T47D (cell line): ENCODE results near the gene PRDM10.
A peak's percentile ranks its signal among the peaks of the same experiment; 100 is the strongest.
"Not testable (repeated sequence)": the region's sequence is repeated elsewhere in the genome, so short reads cannot be mapped to it uniquely, and the experiment has no call there.

Experiments used
- DNase-seq, 2 experiments: peaks; one replicate each; pipeline versions ENCODE4 v3.0.0 to v3.0.0-alpha.2; 2011 to 2012; ENCODE audit warnings: low read depth in 1 of 2, low spot score in 1 of 2
- JUND ChIP-seq: IDR thresholded peaks from 2 replicates; pipeline ENCODE4 v1.6.1; 2012; ENCODE audit warnings: low read depth
- in situ Hi-C: cut with HindIII; loops from 2 replicates; pipeline ENCODE4 v1.10.0; 2016; ENCODE audit warnings: low sequenced_read_pairs, low pct_unique_long_range_greater_than_20kb

The PRDM10 gene

GRCh38 chr11:129884581-129884980 lies 118.1 kb downstream of the PRDM10 start:
- TF ChIP-seq JUND = no peak
- no peak for DNase-seq
- in situ Hi-C loops = no loop called here

DNA sequence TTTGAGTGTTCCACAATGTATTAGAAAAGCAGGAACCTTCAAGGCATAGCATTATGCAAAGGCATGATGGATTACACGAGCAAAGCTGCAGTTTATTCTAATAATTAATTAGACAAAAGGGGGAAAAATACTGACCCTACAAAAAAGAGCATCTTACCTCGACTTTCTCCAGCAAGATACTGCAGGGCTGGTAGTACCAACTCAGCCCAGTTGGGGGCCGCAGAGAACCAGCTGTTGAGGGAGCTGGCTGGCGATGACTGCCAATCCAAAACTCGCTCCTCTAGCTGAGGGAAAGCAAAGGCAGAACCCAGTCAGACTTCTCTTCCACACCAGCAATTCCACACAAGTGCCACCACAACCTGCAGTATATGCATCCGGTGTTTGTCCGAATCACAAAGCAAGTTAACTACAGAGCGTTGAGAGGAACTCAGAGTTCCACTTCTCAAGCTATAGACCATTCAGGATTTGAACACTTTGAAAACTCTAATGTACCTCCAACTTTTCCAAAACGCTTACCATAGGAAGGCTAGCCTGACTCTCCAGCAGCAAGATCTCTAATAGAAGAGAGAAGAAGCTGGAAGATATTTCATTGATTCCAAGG lies 121.0 kb downstream of the PRDM10 start:
- in situ Hi-C loops = no loop called here
- peak; percentile 83 to 87 for DNase-seq
- TF ChIP-seq JUND = no peak

- no peak for TF ChIP-seq JUND
- in situ Hi-C loops = no loop called here
- DNase-seq = no peak
Measured at GRCh38 chr11:129880311-129880710, 122.3 kb downstream of the PRDM10 start.

DNA sequence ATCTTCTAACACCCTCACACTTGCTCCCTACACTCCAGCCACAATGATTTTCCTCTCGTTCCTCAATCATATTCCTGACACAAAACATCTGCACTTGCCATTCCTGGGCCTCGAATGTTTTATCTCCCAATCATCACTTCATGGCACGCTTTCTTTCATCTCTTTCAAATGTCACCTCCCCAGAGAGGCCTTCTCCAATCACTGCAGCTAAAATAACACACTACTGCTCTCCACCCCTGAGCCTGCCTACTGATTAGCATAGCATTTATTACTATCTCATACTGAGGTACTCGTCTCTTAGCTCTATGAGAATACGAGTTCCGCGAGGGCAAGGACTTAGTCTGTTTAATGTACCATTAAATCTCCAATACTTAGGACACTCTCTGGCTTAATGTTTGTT lies 130.7 kb downstream of the PRDM10 start:
- in situ Hi-C loops = no loop called here
- no peak for DNase-seq
- TF ChIP-seq JUND = no peak

GRCh38 chr11:129868626-129869025 lies 134.0 kb downstream of the PRDM10 start:
- DNase-seq, in situ Hi-C loops: not testable (repeated sequence)

- no peak for TF ChIP-seq JUND
- no peak for DNase-seq
- in situ Hi-C loops = no loop called here
Measured at GRCh38 chr11:129866311-129866710, 136.3 kb downstream of the PRDM10 start.

- no peak for TF ChIP-seq JUND
- in situ Hi-C loops = no loop called here
- DNase-seq = no peak
Measured at GRCh38 chr11:129865701-129866100, 136.9 kb downstream of the PRDM10 start.

- TF ChIP-seq JUND = peak; percentile 91
- peak; percentile 84 to 93 for DNase-seq
- in situ Hi-C loops = no loop called here
Measured at GRCh38 chr11:129864811-129865210, 137.8 kb downstream of the PRDM10 start.

- DNase-seq = peak; percentile 94 to 99
- TF ChIP-seq JUND = peak; percentile 100
- in situ Hi-C loops = no loop called here
Measured at GRCh38 chr11:129861702-129862522, 140.7 kb downstream of the PRDM10 start.

- in situ Hi-C loops = no loop called here
- no peak for TF ChIP-seq JUND
- no peak for DNase-seq
Measured at GRCh38 chr11:129856036-129856435, 146.6 kb downstream of the PRDM10 start.

DNA sequence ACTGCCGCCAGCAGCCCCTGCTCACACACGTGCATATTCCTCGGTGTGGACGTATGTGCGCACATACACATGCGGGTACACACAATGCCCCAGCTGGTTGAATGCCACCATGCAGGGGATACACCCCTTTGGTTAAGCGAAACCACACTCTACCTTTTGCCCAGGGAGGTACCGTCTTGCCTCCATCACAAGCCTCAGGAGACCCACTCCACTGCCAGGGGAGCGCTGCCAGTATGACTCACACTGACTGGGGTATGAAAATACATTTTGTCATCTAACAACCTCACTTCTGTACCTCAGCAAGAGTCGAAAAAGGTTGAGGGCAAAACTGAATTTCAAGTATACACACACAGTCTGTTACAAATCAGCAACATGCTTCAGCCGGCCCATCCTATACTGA lies 147.5 kb downstream of the PRDM10 start:
- TF ChIP-seq JUND = no peak
- no peak for DNase-seq
- in situ Hi-C loops = no loop called here

GRCh38 chr11:129854232-129854805 lies 148.3 kb downstream of the PRDM10 start:
- peak in 1 of 2 experiments; percentile 84 for DNase-seq
- in situ Hi-C loops = no loop called here
- no peak for TF ChIP-seq JUND

- in situ Hi-C loops = no loop called here
- peak; percentile 70 to 95 for DNase-seq
- TF ChIP-seq JUND = peak; percentile 88
Measured at GRCh38 chr11:129853518-129854231, 149.0 kb downstream of the PRDM10 start.
